NCI-H146 treated with DMSO at 0.1 percent for 48 hours (cell line): ENCODE results near the gene CIT.

ENCODE experiments used
- DNase-seq: peaks from one replicate; lab custom pipeline; 2025; ENCODE audit not compliant: unreplicated experiment; lab: John Stamatoyannopoulos, UW

Gene CIT

DNA sequence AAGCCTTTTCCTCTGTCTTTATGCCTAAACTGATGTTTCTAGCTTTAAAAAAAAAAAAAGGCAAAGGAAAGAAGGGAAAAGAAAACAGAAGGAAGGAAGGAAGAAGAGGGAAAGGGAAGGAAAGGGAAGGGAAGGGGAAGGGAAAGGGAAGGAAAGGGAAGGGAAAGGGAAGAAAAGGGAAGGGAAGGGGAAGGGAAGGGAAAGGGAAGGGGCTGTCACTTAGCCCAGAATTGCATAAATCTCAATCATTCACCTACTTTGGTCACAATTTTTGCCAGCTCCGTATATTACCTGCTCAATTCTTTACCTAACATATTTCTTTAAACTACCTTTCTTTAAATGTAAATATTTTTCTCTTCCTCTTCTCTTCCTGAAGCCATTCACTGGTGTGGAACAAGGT is 26.8 kb downstream of the CIT start:
- DNase-seq, result no peak

DNA sequence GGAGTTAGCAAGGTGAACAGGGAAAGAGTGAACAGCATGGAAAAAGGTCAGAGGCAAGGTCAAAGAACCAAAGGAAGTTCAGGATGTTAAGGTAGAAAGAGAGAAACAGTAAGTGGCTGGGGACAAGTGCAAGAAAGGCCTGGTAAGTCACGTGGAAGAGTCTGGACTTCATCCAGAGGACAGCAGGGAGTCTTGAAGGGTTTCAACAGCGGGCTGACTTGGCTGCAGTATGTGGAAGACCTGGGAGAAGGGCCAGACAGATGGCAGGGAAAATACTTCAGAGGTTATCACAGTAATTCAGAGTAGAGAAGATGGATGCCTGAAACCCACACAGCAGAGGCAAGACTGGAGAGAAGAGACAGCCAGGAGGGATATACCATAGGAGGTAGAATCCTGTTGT is 34.0 kb downstream of the CIT start:
- no peak for DNase-seq

DNA sequence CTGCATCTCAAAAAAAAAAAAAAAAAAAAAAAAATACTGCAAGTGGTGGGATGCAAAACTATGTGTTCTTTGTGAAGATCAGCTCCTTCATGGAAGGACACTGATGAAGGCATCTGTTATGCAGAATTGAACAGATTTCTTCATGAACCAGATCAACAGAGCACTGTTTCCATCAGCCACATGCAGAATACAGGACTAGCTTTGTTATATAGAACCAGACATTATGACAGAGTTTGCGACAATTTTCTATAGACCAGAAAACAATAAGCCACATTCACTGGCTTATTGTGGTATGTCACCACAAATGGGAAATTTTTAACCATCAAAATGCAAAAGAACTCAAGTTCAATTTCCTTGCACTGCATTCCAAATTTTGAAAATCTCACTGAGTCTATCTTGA is 34.7 kb downstream of the CIT start:
- no peak for DNase-seq

DNA sequence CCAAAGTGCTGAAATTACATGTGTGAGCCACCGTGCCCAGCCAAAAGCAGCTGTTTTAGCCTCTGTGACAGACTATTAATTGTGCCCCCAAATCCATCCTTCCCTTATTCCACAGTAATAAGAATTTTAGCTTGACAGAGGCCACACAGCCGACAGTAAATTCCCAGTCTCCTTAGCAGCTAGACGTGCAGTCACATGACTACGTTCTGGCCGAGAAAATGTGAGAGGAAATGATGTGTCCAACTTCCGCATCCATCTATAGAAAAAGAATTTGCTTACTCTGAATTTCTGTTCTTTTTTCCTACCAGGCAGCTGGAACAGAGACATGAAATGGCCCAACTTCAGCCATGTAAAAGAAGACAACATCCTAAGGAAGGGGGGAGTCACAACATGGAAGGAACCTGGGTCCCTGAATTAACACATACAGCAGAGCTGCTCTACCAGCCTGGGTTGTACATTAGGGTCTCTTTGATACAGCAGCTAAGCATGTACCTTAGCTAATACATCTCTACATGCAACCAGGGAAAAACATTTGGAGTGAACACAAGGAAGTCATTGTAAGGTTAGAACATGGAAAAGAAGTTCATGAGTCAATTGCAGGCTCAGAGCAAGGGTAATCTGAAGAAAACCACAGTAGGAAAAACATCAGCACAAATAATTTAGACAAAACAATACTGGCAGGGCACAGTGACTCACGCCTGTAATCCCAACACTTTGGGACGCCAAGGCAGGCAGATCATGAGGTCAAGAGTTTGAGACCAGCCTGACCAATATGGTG is 35.5 kb downstream of the CIT start:
- DNase-seq, result no peak

DNA sequence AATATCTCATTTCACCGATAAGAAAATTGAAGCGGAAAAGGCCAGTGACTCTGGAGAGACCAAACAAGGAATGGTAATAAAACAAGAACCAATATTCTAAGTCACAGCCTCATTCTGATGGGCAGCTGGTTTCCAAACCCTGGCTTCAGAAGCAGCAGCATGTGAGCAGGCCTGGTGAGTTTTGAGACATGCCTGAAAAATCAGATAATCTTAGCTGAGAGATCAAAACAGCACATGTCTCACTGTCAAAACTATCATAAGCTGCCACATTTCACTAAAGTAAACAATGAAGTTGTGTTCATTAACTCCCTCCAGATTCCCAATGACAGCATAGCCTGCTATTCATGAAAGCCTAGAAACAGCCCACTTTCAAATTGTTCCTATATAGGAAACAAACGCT is 36.5 kb downstream of the CIT start:
- no peak for DNase-seq

DNA sequence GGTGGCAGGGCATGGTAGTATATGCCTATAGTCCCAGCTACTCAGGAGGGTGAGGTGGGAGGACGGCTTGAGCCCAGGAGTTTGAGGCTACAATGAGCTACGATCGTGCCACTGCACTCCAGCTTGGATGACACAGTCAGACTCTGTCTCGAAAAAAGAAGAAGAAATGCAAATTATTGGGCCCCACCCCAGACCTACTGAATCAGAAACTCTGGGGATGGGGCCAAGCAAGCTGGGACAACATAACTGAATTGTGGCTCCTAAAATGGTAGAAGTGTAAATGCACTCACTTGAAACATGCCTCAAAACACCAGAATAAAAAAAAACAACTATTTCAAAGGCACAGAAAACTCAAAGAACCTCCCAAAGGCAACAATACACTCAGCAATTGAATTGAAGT is 37.0 kb downstream of the CIT start:
- no peak for DNase-seq

DNA sequence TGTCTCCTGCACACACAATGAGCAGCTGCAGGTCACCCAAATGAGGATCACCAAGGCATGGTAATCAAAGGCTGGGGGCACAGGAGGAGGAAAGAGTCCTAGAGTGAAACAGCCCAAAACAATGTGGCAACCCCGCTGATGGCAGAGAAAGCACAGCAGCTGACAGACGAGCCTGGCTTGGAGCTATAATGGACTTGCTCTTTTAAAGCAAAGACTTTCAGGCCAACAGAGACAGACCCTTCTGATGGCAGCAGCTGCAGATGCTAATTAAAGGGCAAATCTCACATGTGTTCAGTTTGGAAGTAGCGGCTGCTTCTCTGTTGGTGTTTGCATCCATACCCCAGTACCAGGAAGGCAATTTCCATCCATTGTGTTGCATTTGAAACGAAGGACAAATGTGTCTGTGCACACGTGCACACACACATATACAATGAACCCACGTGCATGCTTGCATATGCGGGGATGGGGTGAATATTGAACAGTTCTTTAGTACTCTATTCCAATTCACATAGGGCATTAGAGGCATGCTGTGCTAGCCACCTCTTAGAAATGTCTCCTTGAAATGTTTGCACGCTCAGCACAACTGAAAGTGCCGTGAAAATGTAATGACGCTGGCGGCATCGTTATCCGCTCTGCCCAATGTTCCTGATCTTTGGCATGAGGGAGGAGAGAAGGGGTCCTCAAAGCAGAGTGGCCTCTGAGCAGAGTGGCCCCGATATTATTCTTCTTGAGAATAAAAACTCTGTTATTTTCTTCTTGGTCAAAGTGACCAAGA is 38.1 kb downstream of the CIT start:
- no peak for DNase-seq

DNA sequence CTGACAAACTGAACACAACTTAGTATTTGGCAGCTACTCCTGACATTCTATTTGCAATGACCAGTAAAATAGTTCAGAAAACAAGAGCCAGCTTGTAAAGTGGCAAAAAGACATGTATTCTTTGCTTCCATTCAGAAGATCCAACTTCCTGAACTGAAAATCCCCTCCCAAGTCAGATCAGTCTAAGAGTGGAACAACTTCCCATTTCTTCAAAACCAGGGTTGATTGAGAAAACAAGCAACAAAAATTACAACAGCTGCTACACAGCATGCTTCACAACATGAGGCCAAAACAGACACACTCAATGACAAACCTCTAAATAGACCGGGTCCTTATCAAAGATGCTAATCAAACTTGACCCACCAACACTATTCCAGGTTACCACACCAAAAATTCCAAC is 40.3 kb downstream of the CIT start:
- DNase-seq, result no peak

DNA sequence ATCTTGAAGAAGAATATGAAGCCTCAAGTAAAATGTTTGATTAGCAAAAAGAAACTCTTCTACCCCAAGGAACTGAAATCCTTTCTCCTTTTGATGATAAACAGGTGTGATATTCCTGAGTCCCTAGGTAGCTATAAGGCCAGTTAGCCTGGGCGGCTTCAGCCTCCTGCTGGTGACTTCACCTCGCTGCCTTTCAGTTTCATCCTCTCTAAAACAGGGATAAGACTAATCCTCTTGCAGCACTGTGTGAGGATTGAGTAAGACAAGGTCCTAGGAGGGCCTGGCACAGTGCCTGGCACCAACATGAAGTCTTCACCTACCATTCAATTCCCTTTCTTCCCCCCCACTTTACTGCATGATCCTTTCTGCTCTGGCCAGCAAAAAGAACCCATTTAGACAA is 42.1 kb downstream of the CIT start:
- DNase-seq, result no peak

DNA sequence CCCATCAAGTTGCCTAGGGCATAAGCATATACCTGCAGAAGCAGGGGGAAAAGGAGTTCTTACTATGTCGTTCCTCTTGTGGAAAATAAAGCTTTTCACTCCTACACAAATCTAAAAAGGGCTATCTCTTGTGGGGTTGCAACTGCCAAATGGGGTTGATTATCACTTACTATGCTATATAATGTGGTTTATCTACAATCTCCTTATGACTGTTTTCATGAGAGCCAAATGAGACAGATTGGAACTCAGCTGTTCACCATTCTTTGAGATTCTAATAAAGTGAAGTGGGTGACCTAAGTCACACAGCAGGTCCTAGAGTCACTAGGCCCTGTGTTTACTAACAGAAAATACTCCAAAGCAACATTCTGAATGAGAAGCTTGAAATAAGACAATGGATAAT is 47.7 kb downstream of the CIT start:
- DNase-seq, result no peak

DNA sequence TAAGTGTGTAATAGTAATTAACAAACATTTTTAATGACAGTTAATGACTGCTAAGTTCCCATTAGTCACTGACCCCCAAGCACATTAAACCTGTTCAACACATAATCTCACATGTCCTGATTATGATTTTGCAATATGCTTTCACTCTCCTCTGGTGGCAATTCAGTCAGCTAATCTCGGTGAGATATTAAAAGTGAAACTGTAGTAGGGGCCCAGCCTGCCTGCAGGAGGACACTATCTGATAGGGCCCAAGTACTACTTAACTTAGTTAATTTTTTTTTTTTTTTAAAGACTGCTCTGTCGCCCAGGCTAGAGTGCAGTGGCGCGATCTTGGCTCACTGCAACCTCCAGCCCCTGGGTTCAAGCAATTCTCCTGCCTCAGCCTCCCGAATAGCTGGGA is 48.8 kb downstream of the CIT start:
- DNase-seq, result no peak

DNA sequence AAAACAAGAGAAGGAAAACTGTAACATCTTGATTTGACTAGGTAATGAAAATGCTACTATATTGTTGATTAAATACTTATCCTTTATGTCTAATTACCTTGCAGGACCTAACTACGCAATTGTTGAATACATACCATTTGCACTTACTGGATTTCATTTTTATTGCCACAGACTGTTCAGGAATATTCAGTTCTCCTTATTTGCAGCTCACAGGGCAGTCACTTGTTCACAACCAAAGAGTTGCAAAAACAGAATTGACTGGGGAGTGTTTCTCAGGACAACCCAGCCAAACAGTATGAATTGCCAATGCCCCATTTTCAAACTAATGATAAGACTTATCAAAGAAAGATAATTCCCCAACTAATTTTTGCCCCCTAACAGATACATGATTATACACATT is 49.4 kb downstream of the CIT start:
- DNase-seq, result no peak

DNA sequence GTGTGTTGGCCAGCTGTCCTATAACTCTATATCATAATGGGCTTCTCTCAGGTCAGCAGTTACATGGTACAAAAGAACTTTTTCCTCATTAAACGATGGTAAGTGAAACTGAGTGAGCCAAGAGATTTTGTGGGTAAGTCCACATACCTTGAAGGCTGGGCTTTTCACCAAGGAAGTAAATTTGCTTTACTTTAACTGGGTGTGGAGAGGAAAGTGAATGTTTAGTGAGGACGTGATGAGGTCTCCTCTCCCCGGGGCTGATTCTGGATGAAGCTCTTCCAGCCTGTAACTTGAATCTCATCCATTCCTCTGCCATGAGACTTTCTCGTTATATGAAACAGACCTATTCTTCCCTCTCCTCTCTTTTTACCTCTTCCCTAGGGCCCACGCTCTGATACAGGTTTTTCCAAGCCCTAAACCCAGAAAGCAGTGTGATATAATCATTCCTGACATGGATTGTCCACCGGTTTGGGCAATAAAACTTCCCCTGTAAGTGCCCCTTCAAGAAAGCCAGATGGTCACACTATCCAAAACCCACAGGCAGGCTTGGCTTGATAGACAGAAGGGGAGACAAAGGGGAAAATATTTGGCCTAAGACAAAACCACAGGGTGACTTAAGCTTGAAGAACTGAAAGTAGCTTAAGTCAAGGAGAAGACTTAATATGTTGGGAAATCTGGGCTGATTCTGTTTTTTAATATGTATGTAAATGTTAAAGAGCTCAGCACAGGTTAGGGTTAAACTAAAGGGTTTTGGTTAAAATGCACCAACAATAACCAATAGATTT is 50.3 kb downstream of the CIT start:
- DNase-seq, result no peak

DNA sequence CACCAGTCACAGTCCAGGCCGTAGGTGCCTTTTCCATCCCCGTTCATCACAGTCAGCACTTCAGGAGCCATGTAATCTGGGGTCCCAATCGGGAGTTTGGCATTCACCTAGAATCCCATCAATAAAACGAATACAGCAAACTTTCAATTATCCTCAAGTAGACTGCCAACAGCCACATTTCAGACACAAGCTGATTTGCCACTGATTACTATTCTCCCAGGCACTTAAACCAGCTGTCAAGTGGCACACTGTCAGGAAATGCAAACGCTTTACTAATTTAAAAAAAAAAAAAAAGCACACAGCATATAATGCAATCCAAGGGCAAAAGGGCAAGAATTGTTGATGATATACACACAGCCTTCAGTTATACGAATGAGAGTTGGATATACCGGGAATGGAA is 51.9 kb downstream of the CIT start:
- no peak for DNase-seq

DNA sequence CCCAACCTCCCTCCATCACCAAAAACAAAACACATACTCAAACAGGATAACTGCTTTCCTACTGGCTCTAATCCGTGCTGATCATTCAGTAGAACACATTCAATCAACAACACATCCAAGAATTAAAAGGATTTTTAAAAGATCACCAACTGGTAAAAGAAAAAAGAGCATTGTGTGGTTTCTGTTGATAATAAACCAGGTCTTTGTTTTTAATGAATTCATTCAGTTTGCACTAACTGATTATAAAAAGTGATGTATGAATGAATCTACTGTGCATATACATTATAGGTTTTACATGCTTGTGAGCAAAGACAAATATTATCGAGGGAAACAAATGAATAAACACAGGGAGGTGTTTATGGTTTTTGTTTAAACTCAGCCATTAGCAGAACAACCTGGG is 55.1 kb downstream of the CIT start:
- no peak for DNase-seq

DNA sequence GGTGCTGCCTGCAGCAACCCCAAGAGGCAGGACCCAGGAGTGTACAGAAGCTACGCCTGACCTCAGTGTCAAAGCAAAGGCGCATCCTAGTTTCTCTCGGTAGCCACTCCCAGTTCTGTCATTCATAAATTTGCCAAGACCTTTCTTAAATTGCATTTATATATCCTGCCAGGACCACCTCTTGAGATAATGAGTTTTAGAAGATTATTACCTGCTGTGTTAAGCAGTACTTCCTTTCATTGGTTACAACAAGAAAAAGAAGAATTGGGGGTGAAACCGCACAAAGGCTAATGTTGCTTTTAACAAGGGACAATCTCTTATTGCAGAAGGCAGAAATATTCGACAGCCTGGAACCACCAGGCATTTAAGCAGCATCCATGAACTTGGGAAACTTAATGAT is 57.8 kb downstream of the CIT start:
- no peak for DNase-seq

DNA sequence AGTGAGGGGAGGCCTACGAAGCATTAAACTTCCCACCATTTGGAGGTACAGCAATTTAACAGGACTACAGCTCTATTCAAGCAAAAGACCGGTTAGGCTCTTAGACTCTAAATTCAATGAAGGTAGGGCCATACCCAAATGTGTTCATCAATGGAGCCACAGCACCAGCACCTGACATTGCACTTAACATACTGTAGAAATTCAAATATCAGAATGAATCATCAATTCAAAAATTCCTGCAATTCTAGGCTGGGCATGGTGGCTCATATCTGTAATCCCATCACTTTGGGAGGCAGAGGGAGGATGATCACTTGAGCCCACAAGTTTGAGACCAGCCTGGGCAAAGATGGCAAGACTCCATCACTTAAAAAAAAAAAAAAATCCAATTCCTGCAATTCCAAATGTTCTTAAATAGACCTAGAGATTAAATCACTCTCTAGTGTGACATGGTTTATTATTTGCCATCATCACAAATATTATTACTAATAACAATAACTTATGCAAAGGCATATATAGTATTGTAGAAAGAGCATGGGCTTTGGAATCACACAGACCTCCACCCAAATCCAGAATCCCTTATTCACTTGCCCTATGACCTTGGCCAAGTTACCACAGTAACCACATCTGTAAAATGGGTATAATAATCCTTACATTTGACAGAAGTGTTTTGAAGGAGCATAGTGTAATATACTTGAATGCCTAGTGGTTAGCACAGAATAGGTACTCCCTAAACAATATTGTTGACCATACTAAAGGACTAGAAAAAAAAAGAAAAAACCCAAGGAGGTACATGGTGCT is 59.4 kb downstream of the CIT start:
- DNase-seq, result no peak

DNA sequence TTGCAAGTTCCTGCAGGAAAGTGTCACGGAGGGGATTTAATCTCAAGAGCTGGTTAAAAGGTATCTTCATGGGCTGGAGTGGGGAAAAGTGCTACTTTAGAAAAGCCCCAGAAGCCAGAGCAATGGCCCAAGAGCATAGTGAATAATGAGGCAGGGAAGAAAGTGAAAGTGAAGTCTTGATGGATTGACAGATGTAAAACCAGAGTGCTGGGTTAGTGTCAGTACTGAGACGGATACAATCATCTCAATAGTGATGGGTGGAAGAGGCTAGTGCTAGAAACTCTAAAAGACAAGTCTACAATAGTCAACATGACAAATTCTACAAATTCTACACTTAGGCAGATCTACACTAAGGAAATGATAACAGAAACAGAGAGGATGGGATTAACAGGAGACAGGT is 68.1 kb downstream of the CIT start:
- no peak for DNase-seq

DNA sequence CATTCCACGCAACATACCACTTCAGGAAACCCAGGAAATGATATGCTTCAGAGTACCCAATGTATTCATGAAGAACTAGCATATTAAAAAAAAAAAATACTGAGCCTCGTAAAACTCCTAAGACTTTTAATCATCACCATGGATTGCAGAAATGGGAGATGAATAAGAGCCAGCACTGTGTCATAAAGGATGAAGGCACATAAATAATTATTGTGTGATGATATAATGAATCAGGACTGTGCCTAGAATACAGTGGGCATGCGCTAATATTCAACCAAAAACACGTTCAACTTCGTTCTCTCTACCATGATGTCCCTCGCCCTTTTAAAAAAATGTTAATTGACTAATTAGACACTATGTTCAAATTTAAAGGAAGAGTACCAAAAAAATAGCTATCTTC is 68.7 kb downstream of the CIT start:
- DNase-seq, result no peak

DNA sequence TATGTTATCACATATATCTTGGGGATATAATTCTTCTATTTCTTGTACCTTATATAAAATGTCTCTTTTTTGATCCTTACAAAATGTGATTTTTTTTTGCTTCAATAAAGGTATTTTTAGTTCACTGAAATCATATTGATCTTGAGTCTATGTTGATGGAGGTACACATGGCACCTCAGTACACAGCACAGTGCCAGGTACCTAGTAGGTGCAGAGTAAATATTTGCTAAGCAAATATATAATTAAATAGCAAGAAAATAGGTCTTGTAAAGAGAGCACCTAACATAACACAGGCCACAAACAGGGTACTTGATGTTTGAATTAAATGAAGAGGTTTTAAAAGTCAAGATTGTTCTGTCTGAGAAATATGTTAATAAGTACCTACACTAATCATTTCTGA is 69.7 kb downstream of the CIT start:
- DNase-seq, result peak; percentile 37

DNA sequence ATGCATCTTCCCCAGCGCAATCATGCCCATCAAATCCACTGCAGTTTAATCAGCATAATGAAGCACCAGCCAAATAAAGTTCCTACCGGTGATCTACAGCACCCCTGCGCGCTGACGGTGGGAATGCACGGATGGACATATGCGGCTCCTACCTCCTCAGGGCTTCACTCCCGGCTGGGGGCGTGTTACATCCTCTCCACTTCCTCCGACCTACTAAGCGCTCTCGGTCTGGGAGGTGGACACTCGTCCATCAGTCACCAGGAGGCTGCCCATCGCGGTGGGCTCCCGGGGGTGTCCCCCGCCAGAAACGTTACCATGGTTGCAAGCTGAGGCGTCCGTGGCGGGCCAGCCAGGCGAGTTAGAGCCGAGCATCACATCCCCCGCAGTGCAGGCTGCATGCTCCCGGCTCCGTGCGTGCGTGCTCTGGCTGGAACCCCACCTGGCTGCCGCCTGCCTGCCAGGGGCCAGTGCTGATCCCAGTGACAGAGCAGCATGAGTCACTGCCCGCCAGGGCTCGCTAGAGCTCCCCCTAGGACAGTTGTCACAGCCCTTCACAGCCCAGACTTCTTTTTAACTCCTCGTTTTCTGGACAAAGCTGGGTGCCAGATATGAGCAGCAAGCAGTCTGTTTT is 73.0 kb downstream of the CIT start:
- DNase-seq, result peak; percentile 3
